ENCODE data around the gene TECTA.

DNA sequence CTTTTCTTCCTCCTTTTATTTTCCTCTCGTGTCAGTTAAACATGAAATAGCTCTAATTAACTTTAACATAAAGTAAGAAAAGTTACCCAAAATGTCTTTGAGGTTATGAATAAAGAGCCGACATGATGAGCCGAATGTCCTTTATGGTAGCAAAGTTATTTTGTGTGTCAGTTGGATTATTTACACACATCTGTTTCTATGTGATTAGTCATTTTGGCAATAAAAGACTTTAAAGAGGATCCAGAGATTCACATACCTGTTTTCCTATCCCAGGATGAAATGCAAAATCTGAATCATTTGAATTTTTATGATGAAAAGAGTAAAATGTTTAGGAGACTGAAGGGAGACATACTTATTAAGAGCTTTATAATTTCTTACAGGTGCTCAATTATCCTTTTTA is 34.0 kb upstream of the TECTA start:
- no peak for TF ChIP-seq ESRRA (CRISPR knock-in tag; IDR thresholded peaks at IDR 0.05; ENCODE audit: borderline replicate concordance)
- TF ChIP-seq, protein P1, sequence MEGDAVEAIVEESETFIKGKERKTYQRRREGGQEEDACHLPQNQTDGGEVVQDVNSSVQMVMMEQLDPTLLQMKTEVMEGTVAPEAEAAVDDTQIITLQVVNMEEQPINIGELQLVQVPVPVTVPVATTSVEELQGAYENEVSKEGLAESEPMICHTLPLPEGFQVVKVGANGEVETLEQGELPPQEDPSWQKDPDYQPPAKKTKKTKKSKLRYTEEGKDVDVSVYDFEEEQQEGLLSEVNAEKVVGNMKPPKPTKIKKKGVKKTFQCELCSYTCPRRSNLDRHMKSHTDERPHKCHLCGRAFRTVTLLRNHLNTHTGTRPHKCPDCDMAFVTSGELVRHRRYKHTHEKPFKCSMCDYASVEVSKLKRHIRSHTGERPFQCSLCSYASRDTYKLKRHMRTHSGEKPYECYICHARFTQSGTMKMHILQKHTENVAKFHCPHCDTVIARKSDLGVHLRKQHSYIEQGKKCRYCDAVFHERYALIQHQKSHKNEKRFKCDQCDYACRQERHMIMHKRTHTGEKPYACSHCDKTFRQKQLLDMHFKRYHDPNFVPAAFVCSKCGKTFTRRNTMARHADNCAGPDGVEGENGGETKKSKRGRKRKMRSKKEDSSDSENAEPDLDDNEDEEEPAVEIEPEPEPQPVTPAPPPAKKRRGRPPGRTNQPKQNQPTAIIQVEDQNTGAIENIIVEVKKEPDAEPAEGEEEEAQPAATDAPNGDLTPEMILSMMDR (IDR thresholded peaks at IDR 0.05), result no peak

All from WTC11 (cell line).